NCI-H2029 treated with DMSO at 0.1 percent for 48 hours (cell line): ENCODE data around the gene SHOX.
"Not testable (repeated sequence)": the region's sequence is repeated elsewhere in the genome, so short reads cannot be mapped to it uniquely, and the experiment has no call there.

ENCODE experiments used
- DNase-seq: peaks from one replicate; lab custom pipeline; 2025; lab: John Stamatoyannopoulos, UW

SHOX gene

GRCh38 chrX:621705-622503 lies 8.7 kb upstream of the SHOX start:
- DNase-seq, result no peak

- DNase-seq, result not testable (repeated sequence)
Observed at GRCh38 chrX:622802-623201, 7.8 kb upstream of the SHOX start.

- DNase-seq, result no peak
Observed at GRCh38 chrX:623268-623598, 7.4 kb upstream of the SHOX start.

DNA sequence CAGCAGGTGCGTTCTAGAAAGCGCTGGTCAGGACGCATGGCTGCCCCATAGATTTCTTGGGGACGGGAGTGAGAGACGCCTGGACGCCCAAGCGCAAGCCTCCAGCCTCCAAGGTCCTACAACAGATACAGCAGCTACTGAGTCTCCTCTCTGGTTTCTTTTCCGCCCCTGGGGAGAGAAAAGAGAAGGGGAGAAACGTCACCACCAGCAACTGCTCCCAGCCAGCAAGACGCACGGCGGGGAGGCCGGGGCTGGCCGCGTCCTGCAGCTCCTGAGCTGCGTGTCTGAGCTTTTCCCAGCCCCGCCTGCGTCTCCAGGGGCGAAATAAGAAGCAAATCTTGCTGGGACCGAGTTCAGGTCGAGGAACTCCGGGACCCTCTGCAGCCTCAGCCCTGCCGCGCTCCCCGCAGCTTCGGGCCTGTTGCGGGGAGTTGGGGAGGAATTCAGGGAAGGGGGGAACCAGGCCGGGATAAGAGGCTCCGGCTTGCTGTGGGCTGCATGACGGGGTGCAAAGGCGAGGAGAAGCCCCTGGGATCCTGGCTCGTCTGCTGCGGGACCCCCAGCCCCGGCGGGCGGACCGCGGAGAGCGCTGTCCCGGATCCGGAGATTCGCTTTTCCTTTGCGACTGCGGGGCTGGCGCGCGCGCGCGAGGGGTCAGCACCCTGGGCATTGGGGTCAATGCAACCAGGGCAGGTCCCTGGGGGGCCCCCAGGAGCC lies 6.8 kb upstream of the SHOX start:
- no peak for DNase-seq

DNA sequence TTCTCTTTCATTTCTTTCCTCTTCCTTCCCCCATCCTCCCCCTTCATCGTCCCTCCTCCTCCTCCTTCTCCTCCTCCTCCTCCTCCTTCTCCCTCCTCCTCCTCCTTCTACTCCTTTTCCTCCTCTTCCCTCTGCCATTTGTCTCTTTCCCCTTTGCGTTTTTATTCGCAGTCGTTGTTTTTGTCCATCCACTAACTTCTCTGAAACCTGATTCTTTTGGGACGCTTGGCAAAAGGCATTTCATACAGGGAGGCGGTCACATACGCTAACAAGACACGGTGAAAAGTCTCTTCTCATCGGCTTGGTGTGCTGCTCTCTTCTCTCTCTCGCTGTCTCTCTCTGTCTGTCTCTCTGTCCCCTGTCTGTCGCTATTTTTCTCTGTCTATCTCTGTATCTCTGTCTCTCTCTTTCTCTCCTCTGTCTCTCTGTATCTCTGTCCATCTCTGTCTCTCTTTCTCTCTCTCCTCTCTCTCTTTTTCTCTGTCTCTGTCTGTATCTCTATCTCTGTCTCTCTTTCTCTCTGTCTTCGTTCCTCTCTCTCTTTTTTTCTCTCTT lies 5.4 kb upstream of the SHOX start:
- DNase-seq, result no peak

DNA sequence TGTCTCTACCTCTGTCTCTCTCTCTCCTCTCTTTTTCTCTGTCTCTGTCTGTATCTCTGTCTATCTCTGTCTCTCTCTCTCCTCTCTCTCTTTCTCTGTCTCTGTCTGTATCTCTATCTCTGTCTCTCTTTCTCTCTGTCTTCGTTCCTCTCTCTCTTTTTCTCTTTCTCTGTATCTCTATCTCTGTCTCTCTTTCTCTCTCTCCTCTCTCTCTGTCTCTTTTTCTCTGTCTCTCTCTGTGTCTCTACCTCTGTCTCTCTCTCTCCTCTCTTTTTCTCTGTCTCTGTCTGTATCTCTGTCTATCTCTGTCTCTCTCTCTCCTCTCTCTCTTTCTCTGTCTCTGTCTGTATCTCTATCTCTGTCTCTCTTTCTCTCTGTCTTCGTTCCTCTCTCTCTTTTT lies 4.5 kb upstream of the SHOX start:
- not testable (repeated sequence) for DNase-seq

GRCh38 chrX:626745-627509 lies 3.7 kb upstream of the SHOX start:
- DNase-seq, result no peak

DNA sequence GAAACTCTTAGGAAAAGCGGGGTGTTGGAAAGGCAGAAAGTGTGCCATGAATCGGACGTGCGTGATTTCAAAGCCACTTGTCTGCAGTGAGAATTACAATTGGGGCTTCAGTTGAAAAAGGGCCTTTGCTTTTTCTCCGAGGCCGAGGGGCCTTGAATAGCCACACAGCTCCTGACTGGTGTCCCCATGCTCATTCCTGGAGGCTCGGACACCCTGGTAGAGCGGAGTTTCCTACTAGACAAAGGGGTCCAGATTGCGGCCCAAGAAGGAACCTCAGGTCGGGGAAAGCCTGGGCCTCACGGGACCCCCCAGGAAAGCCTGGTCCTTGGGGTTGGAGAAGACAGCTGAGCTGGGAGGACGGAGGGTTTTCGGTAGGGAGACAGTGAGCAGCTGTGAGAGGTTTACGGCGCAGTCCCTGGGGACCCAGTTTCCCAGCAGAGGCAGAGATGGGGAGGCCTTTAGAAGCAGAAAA lies 3.0 kb upstream of the SHOX start:
- no peak for DNase-seq

DNA sequence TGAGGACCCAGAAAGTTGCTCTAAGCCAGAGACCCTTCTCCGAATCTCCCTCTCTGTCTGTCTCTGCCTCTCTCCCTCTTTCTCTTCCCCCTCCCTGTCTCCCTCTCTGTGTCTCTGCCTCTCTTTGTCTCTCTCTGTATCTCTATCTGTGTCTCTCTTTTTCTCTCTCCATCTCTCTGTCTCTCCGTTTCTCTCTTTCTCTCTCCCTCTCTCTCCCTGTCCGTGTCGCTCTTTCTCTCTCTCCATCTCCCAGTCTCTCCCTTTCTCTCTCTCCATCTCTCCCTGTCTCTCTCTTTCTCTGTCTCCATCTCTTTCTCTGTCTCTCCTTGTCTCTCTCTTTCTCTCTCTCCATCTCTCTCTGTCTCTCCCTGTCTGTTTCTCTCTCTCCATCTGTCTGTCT lies 2.6 kb upstream of the SHOX start:
- DNase-seq, result no peak

DNA sequence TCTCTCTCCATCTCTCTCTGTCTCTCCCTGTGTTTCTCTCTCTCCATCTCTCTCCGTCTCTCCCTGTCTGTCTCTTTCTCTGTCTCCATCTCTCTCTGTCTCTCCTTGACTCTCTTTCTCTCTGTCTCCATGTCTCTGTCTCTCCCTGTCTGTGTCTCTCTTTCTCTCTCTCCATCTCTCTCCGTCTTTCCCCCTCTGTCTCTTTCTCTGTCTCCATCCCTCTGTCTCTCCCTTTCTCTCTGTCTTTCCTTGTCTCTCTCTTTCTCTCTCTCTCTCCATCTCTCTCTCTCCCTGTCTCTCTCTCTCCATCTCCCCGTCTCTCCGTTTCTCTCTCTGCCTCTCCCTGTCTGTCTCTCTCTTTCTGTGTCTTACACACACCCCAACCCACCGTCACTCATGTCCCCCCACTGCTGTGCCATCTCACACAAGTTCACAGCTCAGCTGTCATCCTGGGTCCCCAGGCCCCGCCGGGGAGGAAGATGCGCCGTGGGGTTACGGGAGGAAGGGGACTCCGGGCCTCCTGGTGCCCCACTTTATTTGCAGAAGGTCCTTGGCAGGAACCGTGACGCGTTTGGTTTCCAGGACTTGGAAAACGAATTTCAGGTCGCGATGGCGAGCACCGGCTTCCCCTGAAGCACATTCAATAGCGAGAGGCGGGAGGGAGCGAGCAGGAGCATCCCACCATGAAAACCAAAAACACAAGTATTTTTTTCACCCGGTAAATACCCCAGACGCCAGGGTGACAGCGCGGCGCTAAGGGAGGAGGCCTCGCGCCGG lies 1.2 kb upstream of the SHOX start:
- no peak for DNase-seq

DNA sequence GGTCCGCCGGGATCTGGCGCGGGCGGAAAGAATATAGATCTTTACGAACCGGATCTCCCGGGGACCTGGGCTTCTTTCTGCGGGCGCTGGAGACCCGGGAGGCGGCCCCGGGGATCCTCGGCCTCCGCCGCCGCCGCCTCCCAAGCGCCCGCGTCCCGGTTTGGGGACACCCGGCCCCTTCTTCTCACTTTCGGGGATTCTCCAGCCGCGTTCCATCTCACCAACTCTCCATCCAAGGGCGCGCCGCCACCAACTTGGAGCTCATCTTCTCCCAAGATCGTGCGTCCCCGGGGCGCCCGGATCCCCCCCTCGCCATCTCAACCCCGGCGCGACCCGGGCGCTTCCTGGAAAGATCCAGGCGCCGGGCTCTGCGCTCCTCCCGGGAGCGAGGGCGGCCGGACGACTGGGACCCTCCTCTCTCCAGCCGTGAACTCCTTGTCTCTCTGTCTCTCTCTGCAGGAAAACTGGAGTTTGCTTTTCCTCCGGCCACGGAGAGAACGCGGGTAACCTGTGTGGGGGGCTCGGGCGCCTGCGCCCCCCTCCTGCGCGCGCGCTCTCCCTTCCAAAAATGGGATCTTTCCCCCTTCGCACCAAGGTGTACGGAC lies 482 bp upstream of the SHOX start:
- DNase-seq, result no peak

GRCh38 chrX:631802-632365 lies 1.3 kb downstream of the SHOX start:
- no peak for DNase-seq

DNA sequence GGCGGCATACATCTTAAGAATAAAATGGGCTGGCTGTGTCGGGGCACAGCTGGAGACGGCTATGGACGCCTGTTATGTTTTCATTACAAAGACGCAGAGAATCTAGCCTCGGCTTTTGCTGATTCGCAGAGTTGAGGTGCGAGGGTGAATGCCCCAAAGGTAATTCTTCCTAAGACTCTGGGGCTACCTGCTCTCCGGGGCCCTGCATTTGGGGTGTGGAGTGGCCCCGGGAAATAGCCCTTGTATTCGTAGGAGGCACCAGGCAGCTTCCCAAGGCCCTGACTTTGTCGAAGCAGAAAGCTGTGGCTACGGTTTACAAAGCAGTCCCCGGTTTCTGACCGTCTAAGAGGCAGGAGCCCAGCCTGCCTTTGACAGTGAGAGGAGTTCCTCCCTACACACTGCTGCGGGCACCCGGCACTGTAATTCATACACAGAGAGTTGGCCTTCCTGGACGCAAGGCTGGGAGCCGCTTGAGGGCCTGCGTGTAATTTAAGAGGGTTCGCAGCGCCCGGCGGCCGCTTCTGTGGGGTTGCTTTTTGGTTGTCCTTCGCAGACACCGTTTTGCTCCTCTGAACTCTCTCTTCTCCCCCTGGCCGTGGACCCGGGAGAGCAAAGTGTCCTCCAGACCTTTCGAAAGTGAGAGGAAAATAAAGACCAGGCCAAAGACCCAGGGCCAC lies 1.9 kb downstream of the SHOX start:
- DNase-seq, result no peak

GRCh38 chrX:633043-633984 lies 2.7 kb downstream of the SHOX start:
- DNase-seq, result no peak

DNA sequence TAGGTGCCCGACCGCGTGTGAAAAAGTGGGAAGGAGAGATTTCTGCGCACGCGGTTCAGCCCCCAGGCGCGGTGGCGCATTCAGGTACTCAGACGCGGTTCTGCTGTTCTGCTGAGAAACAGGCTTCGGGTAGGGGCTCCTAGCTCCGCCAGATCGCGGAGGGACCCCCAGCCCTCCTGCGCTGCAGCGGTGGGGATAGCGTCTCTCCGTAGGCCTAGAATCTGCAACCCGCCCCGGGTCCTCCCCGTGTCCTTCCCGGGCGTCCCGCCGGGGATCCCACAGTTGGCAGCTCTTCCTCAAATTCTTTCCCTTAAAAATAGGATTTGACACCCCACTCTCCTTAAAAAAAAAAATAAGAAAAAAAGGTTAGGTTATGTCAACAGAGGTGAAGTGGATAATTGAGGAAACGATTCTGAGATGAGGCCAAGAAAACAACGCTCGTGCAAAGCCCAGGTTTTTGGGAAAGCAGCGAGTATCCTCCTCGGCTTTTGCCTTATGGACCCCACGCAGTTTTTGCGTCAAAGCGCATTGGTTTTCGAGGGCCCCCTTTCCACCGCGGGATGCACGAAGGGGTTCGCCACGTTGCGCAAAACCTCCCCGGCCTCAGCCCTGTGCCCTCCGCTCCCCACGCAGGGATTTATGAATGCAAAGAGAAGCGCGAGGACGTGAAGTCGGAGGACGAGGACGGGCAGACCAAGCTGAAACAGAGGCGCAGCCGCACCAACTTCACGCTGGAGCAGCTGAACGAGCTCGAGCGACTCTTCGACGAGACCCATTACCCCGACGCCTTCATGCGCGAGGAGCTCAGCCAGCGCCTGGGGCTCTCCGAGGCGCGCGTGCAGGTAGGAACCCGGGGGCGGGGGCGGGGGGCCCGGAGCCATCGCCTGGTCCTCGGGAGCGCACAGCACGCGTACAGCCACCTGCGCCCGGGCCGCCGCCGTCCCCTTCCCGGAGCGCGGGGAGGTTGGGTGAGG lies 3.7 kb downstream of the SHOX start:
- no peak for DNase-seq

- no peak for DNase-seq
Observed at GRCh38 chrX:635428-636090, 5.0 kb downstream of the SHOX start.

- no peak for DNase-seq
Observed at GRCh38 chrX:636981-637659, 6.5 kb downstream of the SHOX start.
